Measurements from ENCODE around the gene TMEM88. TPM values are rescaled to one million over a fixed set of nuclear protein-coding genes. Genes with fewer than 3 reads are reported as not detected.

TMEM88 gene
- total RNA-seq, 6 experiments from 2014 or later, result 0.40 to 1.3 (median 0.60) TPM

DNA sequence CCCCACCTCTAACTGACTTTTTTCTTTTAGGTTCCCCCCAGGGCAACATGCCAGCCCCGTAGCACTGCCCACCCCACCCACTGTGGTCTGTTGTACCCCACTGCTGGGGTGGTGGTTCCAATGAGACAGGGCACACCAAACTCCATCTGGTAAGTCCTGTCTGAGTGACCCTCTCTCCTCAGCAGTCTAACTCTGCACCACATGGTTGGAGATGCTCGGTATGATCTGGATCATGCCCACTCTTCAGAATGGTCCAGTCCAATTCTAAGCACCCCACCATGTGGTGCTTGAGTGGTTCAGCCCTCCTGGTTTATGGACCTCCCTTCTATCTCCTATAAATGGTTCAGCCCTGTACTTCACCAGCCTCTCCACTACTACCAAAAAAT, 15.0 kb upstream of the TMEM88 start:
- DNase-seq, result peak; percentile 30
- H3K36me3 Mint-ChIP-seq (ENCODE audit: low read depth), result peaks cover 8% of the 10 kb centered on the region; the same call in 1 of the 2 replicates
- TF ChIP-seq, protein P1, sequence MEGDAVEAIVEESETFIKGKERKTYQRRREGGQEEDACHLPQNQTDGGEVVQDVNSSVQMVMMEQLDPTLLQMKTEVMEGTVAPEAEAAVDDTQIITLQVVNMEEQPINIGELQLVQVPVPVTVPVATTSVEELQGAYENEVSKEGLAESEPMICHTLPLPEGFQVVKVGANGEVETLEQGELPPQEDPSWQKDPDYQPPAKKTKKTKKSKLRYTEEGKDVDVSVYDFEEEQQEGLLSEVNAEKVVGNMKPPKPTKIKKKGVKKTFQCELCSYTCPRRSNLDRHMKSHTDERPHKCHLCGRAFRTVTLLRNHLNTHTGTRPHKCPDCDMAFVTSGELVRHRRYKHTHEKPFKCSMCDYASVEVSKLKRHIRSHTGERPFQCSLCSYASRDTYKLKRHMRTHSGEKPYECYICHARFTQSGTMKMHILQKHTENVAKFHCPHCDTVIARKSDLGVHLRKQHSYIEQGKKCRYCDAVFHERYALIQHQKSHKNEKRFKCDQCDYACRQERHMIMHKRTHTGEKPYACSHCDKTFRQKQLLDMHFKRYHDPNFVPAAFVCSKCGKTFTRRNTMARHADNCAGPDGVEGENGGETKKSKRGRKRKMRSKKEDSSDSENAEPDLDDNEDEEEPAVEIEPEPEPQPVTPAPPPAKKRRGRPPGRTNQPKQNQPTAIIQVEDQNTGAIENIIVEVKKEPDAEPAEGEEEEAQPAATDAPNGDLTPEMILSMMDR (IDR thresholded peaks at IDR 0.05), result no peak
- no peak overlapping the region for H3K4me3 Mint-ChIP-seq
- peaks cover 15% of the 10 kb centered on the region for H3K27me3 Mint-ChIP-seq (ENCODE audit: insufficient read depth)
- H3K9me3 Mint-ChIP-seq, result no peaks in the 10 kb centered on the region
- peaks cover 60% of the 10 kb centered on the region for H3K4me1 Mint-ChIP-seq (ENCODE audit: low read depth)
- peak overlapping the region; percentile 91 for H3K27ac Mint-ChIP-seq

DNA sequence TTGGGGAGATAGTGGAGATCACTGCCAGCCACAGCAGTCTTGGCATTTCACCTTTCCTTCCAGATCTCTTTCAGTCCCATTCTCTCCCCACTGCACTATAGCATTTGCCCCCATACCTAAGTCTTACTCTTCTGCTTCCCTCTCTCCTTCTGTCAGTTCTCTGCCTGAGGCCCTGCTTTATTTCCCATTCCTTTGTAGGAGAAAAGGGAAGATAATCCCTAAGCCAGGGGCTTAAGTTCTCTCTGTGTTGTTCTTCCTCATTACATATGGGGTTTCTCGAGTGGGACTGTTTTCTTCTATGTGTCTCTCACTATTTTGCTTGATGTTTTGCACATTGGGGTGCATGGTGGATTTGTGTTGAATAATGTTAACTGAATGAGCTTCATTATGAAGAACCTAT, 14.4 kb upstream of the TMEM88 start:
- Mint-ChIP-seq H3K9me3 (no peaks in the 10 kb centered on the region), H3K4me3 (peak overlapping the region; percentile 86), H3K27me3 (ENCODE audit: insufficient read depth) (peaks cover 14% of the 10 kb centered on the region), H3K4me1 (ENCODE audit: low read depth) (peaks cover 60% of the 10 kb centered on the region), H3K36me3 (ENCODE audit: low read depth) (peaks cover 8% of the 10 kb centered on the region; the same call in 1 of the 2 replicates), H3K27ac (peak overlapping the region; percentile 91)
- DNase-seq, result no peak
- TF ChIP-seq, protein P1 (IDR thresholded peaks at IDR 0.05), result no peak

DNA sequence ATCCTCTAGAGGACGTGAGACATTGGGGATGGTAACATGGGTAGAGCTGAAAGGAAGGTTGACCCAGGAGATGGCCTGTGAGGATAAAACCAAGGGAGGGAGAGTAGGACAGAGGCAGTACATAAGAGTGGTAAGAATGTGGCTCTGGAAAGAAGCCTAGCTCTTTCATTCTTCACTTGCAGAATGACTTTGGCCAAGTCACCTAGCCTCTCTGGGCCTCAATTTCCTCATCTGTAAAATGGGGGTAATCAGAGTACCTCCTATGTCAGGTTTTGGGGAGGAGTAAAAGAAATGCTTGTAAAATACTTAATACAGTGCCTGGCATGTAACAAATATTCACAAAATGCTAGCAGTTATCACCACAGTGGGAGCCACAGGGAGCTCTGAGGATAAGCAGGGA, 14.0 kb upstream of the TMEM88 start:
- H3K9me3 Mint-ChIP-seq, result no peaks in the 10 kb centered on the region
- H3K27me3 Mint-ChIP-seq (ENCODE audit: insufficient read depth), result peaks cover 14% of the 10 kb centered on the region
- H3K4me3 Mint-ChIP-seq, result peak overlapping the region; percentile 86
- TF ChIP-seq, protein P1 (IDR thresholded peaks at IDR 0.05), result no peak
- H3K4me1 Mint-ChIP-seq (ENCODE audit: low read depth), result peaks cover 64% of the 10 kb centered on the region
- peak overlapping the region; percentile 91 for H3K27ac Mint-ChIP-seq
- DNase-seq, result no peak
- peaks cover 8% of the 10 kb centered on the region; the same call in 1 of the 2 replicates for H3K36me3 Mint-ChIP-seq (ENCODE audit: low read depth)

DNA sequence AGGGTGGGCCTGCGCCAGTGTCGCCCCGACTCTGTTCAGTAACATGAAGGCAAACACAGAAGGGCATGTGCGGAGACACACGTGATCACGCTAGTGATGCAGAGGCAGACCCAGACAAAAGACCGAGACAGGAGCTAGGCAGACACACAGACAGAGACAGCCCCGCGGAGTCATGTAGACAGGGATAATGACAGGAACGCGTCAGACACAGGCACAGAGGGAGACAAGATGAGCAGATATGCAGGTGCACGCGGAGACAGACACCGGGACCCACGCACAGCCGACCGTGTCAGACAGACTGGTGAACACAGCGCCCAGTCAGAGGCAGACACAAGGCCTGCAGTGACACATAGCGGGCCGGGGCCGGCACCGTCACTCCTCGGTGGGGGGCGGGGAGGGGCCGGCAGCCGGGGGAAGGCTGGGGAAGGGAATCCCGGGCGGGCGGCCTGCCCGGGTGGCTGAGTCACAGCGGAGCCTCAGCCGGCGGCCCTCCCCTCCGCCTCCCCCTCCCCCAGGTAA, 13.4 kb upstream of the TMEM88 start:
- Mint-ChIP-seq H3K9me3 (no peaks in the 10 kb centered on the region), H3K4me1 (ENCODE audit: low read depth) (peaks cover 59% of the 10 kb centered on the region), H3K27ac (peak overlapping the region; percentile 97), H3K36me3 (ENCODE audit: low read depth) (peaks cover 8% of the 10 kb centered on the region; the same call in 1 of the 2 replicates), H3K4me3 (peak overlapping the region; percentile 86), H3K27me3 (ENCODE audit: insufficient read depth) (peaks cover 12% of the 10 kb centered on the region)
- DNase-seq, result peak; percentile 86
- TF ChIP-seq, protein P1 (IDR thresholded peaks at IDR 0.05), result peak; percentile 37

DNA sequence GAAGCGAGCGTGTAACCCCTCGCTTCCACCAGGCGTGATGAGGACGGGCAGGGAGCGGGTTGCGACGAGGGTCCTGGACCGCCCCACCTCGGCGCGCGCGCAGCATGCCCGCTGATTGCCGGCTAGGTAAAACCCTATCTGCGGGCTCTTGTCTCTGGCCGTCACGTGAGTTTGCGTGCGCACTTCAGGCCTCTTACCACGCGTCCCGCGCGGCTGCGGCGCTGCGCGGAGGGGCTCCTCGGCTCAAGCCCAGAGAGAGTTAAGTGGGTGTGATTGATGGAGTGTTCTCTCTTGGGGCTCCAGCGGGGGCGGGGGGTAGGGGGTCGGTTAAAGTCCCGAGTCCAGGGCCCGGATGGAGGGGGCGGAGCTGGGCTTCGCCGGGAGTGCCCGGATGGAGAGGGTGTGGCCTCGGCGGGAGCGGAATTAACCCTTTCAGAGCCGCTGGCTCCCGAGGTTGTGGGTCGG, 12.9 kb upstream of the TMEM88 start:
- peak overlapping the region; percentile 97 for H3K27ac Mint-ChIP-seq
- no peaks in the 10 kb centered on the region for H3K9me3 Mint-ChIP-seq
- peaks cover 10% of the 10 kb centered on the region for H3K27me3 Mint-ChIP-seq (ENCODE audit: insufficient read depth)
- peaks cover 8% of the 10 kb centered on the region; the same call in 1 of the 2 replicates for H3K36me3 Mint-ChIP-seq (ENCODE audit: low read depth)
- peaks cover 54% of the 10 kb centered on the region for H3K4me1 Mint-ChIP-seq (ENCODE audit: low read depth)
- TF ChIP-seq, protein P1 (IDR thresholded peaks at IDR 0.05), result 0 out of 2 replicates have a peak, but pooled peaks have one; percentile 20
- peak overlapping the region; percentile 86 for H3K4me3 Mint-ChIP-seq
- DNase-seq, result peak; percentile 79
